ENCODE measurements around the gene CDH23.

CDH23 gene

GRCh38 chr10:71455035-71455434, 58.3 kb downstream of the CDH23 start:
- Histone ChIP-seq H3K27me3 (ENCODE audit: control insufficient read depth, low read length) (peaks cover 4% of the 10 kb centered on the region), H3K79me2 (ENCODE audit: control insufficient read depth, low read length) (no peaks in the 10 kb centered on the region), H3K36me3 (ENCODE audit: control insufficient read depth, low read length) (no peaks in the 10 kb centered on the region), H3K4me1 (ENCODE audit: control insufficient read depth, low read length) (no peaks in the 10 kb centered on the region), H3K9me3 (ENCODE audit: control insufficient read depth, insufficient read depth, low read length) (no peaks in the 10 kb centered on the region), H3K4me2 (ENCODE audit: low read length) (no peak overlapping the region), H3F3A (ENCODE audit: control insufficient read depth, insufficient read depth) (no peaks in the 10 kb centered on the region), H4K20me1 (ENCODE audit: control insufficient read depth, insufficient read depth, low read depth, low read length) (no peaks in the 10 kb centered on the region), H3K27ac (ENCODE audit: low read depth, low read length) (no peak overlapping the region), H3K4me3 (ENCODE audit: low read length) (no peak overlapping the region), H3K9me2 (replicated peaks; ENCODE audit: control insufficient read depth, low read length) (no peaks in the 10 kb centered on the region)
- TF ChIP-seq EZH2phosphoT487 (IDR thresholded peaks at IDR 0.05; ENCODE audit: borderline replicate concordance, low read length) (no peak), CTCF (IDR thresholded peaks at IDR 0.05; ENCODE audit: low read depth, low read length, poor library complexity, severe bottlenecking) (no peak)

- Histone ChIP-seq H3F3A (ENCODE audit: control insufficient read depth, insufficient read depth) (no peaks in the 10 kb centered on the region), H3K27me3 (ENCODE audit: control insufficient read depth, low read length) (peaks cover 4% of the 10 kb centered on the region), H3K4me1 (ENCODE audit: control insufficient read depth, low read length) (no peaks in the 10 kb centered on the region), H3K27ac (ENCODE audit: low read depth, low read length) (no peak overlapping the region), H3K4me2 (ENCODE audit: low read length) (no peak overlapping the region), H3K9me2 (replicated peaks; ENCODE audit: control insufficient read depth, low read length) (no peaks in the 10 kb centered on the region), H3K36me3 (ENCODE audit: control insufficient read depth, low read length) (no peaks in the 10 kb centered on the region), H3K79me2 (ENCODE audit: control insufficient read depth, low read length) (no peaks in the 10 kb centered on the region), H3K4me3 (ENCODE audit: low read length) (no peak overlapping the region), H3K9me3 (ENCODE audit: control insufficient read depth, insufficient read depth, low read length) (no peaks in the 10 kb centered on the region), H4K20me1 (ENCODE audit: control insufficient read depth, insufficient read depth, low read depth, low read length) (no peaks in the 10 kb centered on the region)
- TF ChIP-seq EZH2phosphoT487 (IDR thresholded peaks at IDR 0.05; ENCODE audit: borderline replicate concordance, low read length) (no peak), CTCF (IDR thresholded peaks at IDR 0.05; ENCODE audit: low read depth, low read length, poor library complexity, severe bottlenecking) (no peak)
These were observed 59.9 kb downstream of the CDH23 start for GRCh38 chr10:71456631-71457030.

GRCh38 chr10:71457908-71458307, 61.2 kb downstream of the CDH23 start:
- H3K27ac ChIP-seq (ENCODE audit: low read depth, low read length) = no peak overlapping the region
- no peak overlapping the region for H3K4me3 ChIP-seq (ENCODE audit: low read length)
- no peaks in the 10 kb centered on the region for H3K79me2 ChIP-seq (ENCODE audit: control insufficient read depth, low read length)
- no peak overlapping the region for H3K4me2 ChIP-seq (ENCODE audit: low read length)
- peaks cover 4% of the 10 kb centered on the region for H3K27me3 ChIP-seq (ENCODE audit: control insufficient read depth, low read length)
- H4K20me1 ChIP-seq (ENCODE audit: control insufficient read depth, insufficient read depth, low read depth, low read length) = no peaks in the 10 kb centered on the region
- no peaks in the 10 kb centered on the region for H3K9me2 ChIP-seq (replicated peaks; ENCODE audit: control insufficient read depth, low read length)
- H3K36me3 ChIP-seq (ENCODE audit: control insufficient read depth, low read length) = no peaks in the 10 kb centered on the region
- H3F3A ChIP-seq (ENCODE audit: control insufficient read depth, insufficient read depth) = no peaks in the 10 kb centered on the region
- no peaks in the 10 kb centered on the region for H3K4me1 ChIP-seq (ENCODE audit: control insufficient read depth, low read length)
- no peaks in the 10 kb centered on the region for H3K9me3 ChIP-seq (ENCODE audit: control insufficient read depth, insufficient read depth, low read length)
- no peak for TF ChIP-seq EZH2phosphoT487 (IDR thresholded peaks at IDR 0.05; ENCODE audit: borderline replicate concordance, low read length)
- no peak for TF ChIP-seq CTCF (IDR thresholded peaks at IDR 0.05; ENCODE audit: low read depth, low read length, poor library complexity, severe bottlenecking)

GRCh38 chr10:71458387-71458786, 61.7 kb downstream of the CDH23 start:
- Histone ChIP-seq H3F3A (ENCODE audit: control insufficient read depth, insufficient read depth) (no peaks in the 10 kb centered on the region), H3K4me1 (ENCODE audit: control insufficient read depth, low read length) (no peaks in the 10 kb centered on the region), H3K4me3 (ENCODE audit: low read length) (no peak overlapping the region), H4K20me1 (ENCODE audit: control insufficient read depth, insufficient read depth, low read depth, low read length) (no peaks in the 10 kb centered on the region), H3K9me2 (replicated peaks; ENCODE audit: control insufficient read depth, low read length) (no peaks in the 10 kb centered on the region), H3K9me3 (ENCODE audit: control insufficient read depth, insufficient read depth, low read length) (no peaks in the 10 kb centered on the region), H3K27ac (ENCODE audit: low read depth, low read length) (no peak overlapping the region), H3K79me2 (ENCODE audit: control insufficient read depth, low read length) (no peaks in the 10 kb centered on the region), H3K27me3 (ENCODE audit: control insufficient read depth, low read length) (peaks cover 4% of the 10 kb centered on the region), H3K36me3 (ENCODE audit: control insufficient read depth, low read length) (no peaks in the 10 kb centered on the region), H3K4me2 (ENCODE audit: low read length) (no peak overlapping the region)
- TF ChIP-seq CTCF (IDR thresholded peaks at IDR 0.05; ENCODE audit: low read depth, low read length, poor library complexity, severe bottlenecking) (no peak), EZH2phosphoT487 (IDR thresholded peaks at IDR 0.05; ENCODE audit: borderline replicate concordance, low read length) (no peak)
